NCI-H748 treated with DMSO at 0.1 percent for 48 hours (cell line): Measurements from ENCODE around the gene METTL15.
A peak's percentile ranks its signal among the peaks of the same experiment; 100 is the strongest.
"Not testable (repeated sequence)": the region's sequence is repeated elsewhere in the genome, so short reads cannot be mapped to it uniquely, and the experiment has no call there.

ENCODE experiments used
- DNase-seq: peaks from one replicate; lab custom pipeline; 2025; lab: John Stamatoyannopoulos, UW

The METTL15 gene

DNA sequence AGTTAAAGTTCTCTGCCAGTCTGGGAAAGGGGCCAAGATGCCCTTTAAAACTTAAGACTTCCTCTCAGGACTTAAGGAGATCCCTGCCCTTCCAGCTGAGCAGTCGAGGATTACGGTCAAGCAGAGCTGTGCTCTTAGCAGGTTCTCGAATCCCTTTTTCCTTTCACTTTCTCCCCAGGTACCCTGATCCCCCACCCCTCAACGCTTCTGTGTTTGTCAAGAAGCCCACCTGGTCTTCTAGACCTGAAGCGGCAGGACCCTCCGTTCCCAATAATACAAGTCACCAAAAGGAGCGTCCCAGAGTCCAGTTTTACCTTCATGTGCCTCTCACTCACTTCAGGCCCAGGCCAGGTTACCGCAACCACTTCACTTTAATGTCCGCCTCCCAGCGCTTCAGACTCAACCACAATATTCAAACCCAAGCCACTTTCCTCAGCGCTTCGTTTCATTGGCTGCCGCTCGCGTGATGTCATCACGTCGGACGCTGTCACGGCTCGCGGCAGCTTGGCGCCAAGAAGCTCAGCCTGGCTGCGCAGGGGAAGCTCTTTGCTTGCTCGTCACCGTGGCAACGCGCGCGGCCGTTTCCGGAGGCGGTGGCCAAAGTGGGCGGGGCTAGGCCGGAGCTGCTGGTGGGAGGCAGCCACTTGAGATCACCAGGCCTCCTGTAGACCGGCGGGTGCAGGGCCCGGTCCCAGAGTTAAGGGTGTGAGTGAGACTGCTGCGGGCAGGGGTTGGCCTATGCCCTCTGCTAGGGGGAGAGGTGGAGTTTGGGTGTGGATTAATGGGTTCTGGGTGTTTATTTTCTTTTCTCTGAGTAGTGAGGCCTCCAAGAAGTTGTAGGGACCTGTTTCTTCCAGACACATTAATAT is at the start of gene METTL15, which contains the start of gene KIF18A:
METTL15 (plus strand) TSS at position 639 of the 869 bp plus-strand sequence. CDS start 4,947 bp downstream, outside the sequence.
KIF18A (minus strand) TSS at position 407 of the 869 bp plus-strand sequence. CDS start 10,209 bp downstream, outside the sequence.
- DNase-seq = peak; percentile 98

- no peak for DNase-seq
These were observed 36.9 kb upstream of the METTL15 start for GRCh38 chr11:28071305-28071704.

- no peak for DNase-seq
These were observed 35.9 kb upstream of the METTL15 start for GRCh38 chr11:28072321-28072720.

GRCh38 chr11:28077521-28077920 is 30.7 kb upstream of the METTL15 start:
- no peak for DNase-seq

GRCh38 chr11:28083118-28083517 is 25.1 kb upstream of the METTL15 start:
- DNase-seq = no peak

- no peak for DNase-seq
These were observed 21.6 kb upstream of the METTL15 start for GRCh38 chr11:28086569-28086968.

GRCh38 chr11:28087192-28087591 is 21.0 kb upstream of the METTL15 start:
- DNase-seq = not testable (repeated sequence)

DNA sequence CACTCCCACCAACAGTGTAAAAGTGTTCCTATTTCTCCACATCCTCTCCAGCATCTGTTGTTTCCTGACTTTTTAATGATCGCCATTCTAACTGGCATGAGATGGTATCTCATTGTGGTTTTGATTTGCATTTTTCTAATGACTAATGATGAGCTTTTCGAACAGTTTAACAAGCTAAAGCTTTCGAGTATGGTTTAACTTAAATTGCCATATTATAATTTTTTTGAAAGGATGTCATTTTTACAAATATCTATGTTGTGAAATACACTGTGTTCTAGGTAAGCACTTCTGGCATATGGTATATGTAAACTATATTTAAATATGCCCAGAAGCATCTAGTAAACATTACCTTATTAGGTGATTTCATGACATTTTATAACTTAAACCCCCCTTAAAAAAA is 20.5 kb upstream of the METTL15 start:
- not testable (repeated sequence) for DNase-seq

- DNase-seq = no peak
These were observed 18.8 kb upstream of the METTL15 start for GRCh38 chr11:28089378-28089777.

GRCh38 chr11:28090052-28090749 is 18.0 kb upstream of the METTL15 start:
- no peak for DNase-seq

- no peak for DNase-seq
These were observed 15.4 kb upstream of the METTL15 start for GRCh38 chr11:28092786-28093185.

- no peak for DNase-seq
These were observed 9.9 kb upstream of the METTL15 start for GRCh38 chr11:28098257-28098656.

DNA sequence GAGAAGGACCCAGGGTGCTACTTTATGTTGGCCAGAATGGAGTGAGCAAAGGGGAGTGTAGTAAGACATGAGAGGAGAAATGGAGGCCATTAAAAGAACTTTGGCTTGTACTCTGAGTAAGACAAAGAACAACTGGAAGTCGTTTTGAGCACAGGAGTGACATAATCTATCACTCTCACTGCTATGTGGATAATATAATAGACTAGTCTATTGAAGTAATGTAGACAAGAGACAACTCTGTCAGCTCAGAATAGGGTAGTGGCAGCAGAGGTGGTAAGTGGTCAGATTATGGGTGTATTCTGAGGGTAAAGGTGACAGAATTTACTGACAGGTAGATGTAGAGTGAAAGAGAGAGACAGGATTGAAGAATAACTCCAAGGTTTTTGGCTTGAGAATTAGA is 8.5 kb upstream of the METTL15 start:
- DNase-seq = no peak

GRCh38 chr11:28100665-28101064 is 7.5 kb upstream of the METTL15 start:
- DNase-seq = no peak

DNA sequence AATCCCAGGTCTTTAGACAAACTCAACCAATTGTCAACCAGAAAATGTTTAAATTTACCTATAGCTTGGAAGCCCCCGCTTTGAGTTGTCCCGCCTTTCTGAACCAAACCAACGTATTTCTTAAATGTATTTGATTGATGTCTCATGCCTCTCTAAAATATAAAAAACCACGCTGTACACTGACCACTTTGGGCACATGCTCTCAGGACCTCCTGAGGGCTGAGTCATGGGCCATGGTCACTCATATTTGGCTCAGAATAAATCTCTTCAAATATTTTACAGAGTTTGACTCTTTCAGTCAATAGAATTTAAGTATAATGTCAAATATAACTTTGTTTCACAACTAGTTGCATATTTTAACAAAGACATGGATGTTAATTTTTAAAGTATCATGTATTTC is 5.9 kb upstream of the METTL15 start:
- not testable (repeated sequence) for DNase-seq

- no peak for DNase-seq
These were observed 3.8 kb upstream of the METTL15 start for GRCh38 chr11:28104425-28104824.

DNA sequence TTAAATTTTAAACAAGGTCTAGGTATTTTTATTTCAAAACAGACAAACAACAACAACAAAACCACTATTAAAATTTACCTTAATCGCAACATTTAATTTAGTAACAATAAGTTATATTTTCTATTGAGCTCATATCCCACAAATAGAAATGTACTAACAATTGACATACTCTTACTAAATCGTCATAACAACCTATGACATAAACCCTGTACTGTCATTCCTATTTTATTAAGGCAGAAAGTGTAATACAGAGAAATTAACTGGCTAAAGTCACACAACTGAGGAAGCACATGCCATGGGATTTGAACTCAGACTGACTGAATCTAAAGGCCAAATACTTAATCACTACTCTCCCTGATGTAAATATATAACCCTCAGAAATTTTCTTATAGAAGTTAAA is 3.2 kb upstream of the METTL15 start:
- no peak for DNase-seq

GRCh38 chr11:28105869-28106268 is 2.3 kb upstream of the METTL15 start:
- DNase-seq = no peak

- DNase-seq = peak; percentile 6
These were observed 1.7 kb upstream of the METTL15 start for GRCh38 chr11:28106353-28107043.

GRCh38 chr11:28107191-28107749 is 918 bp upstream of the METTL15 start:
- DNase-seq = peak; percentile 41

DNA sequence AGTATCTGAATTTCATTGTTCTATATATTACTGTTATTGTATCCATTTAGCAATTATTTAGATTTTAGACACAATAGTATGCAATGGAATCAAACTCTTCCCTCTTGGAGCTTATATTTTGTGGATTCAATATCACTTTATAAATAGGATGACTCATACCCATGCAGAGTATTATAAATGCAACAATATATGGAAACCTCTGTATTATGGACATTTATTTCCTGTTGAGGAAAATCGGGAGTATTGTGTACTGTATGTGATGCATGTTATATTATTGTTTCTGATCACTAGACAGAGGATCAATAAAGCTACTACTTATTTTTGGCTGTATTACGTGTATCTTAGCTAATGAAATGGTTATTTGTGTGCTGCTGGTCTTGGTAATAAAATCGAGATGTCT is 770 bp downstream of the METTL15 start:
- peak; percentile 21 for DNase-seq
